HG03196 (cell line): ENCODE results near the gene NFIX.

Experiments used
- ATAC-seq: cut with Tn5 transposase; IDR thresholded peaks from one replicate; pipeline ENCODE4 v1.9.1; 2021; ENCODE audit not compliant: unreplicated experiment

Gene NFIX

DNA sequence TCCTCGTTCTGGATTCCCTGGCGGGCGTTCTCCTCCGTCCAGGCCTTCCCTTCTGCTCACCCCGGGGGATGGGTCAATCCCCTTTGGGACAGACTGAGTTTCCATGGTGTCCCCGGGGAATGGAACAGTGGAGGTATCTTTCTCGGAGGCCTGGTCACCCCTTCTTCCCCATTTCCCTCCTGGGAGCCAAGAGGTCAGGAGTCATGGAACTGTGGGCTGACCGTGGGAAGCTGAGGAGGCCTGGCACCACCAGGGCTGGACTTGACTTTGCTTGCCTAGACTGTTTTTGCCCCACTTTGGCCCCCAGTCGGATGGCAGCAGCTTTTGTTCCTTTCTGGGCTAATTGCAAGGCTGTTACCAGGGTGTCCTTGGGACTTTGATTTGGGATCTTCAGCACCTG, 124.8 kb downstream of the NFIX start:
- no peak for ATAC-seq

DNA sequence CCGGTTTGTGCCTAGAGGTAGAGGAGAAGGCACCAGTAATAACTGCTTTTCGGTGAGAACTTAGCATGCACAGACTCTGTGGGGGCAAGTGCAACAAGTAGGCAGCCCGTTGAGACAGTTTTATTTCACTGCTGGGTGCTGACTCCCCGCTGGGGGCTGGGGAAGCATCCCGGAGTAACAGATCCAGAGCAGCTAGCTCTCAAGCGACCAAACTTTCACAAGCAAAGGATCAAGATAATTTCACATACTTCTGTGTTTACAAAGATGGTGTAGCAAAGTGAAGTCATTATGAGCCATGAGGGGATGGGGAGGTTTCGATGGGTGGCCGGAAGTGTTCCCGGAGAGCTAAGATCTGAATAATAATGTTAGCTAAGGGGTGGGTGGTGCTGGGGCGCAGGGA, 125.5 kb downstream of the NFIX start:
- ATAC-seq = no peak

DNA sequence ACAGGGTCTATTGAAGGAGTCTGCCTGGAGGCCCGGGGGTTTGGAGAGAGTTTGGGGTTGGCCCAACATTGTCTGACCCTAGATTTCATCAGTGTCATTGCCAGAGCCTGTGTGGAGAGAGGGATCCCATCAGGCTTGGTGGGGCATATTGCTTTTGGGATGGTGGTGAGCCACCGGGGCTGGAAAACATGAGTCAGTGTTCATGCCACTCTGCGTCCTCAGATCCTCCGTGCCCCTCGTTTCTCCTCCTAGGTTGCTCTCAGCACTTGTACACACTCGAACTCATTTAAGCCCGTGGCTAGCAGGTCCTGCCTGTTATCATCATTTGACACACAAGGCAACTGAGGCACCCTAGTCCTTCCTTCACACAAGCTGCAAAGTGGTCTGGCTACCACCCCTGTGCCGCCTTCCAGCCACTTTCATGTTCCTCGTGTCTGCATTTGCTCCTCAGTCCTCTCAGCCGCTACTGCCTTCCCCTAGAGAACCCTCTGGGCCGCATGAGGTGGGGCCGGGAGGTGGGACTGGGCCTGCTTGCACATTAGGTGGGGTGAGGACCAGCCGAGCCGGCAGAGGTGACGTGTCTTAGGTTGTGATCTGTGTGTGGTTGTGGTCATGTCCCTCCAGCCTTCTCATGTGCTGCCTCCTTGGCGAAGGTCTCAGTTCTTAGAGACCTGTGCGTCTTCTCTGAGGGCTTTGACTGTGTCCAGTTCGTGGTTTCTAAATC, 126.4 kb downstream of the NFIX start:
- ATAC-seq = no peak

DNA sequence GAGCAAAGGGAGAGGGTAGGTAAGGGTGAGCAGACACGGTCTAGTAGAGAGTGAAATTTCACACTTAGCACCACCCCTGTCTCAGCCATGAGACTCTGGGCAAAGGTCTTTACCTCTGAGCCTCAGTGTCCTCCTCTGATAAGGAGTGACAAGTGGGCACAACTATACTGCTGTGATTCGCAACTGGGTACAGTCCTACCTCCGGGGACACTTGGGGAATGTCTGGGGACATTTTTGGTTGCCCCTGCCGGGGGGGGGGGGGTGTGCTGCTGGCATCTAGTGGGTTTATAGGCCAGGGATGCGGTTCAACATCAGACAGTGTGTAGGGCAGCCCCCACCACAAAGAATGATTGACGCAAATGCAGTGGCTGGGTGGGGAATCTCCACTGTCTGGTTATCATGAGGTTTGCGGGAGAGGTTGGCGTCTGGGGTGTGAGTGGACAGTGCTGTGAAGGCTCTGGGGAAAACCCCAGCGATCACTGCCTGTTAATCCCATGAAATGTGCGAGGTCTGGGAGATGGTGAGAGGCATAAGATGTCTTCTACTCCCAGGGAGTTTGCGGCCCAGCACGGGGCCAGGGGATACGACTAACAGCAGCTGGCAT, 127.1 kb downstream of the NFIX start:
- no peak for ATAC-seq

DNA sequence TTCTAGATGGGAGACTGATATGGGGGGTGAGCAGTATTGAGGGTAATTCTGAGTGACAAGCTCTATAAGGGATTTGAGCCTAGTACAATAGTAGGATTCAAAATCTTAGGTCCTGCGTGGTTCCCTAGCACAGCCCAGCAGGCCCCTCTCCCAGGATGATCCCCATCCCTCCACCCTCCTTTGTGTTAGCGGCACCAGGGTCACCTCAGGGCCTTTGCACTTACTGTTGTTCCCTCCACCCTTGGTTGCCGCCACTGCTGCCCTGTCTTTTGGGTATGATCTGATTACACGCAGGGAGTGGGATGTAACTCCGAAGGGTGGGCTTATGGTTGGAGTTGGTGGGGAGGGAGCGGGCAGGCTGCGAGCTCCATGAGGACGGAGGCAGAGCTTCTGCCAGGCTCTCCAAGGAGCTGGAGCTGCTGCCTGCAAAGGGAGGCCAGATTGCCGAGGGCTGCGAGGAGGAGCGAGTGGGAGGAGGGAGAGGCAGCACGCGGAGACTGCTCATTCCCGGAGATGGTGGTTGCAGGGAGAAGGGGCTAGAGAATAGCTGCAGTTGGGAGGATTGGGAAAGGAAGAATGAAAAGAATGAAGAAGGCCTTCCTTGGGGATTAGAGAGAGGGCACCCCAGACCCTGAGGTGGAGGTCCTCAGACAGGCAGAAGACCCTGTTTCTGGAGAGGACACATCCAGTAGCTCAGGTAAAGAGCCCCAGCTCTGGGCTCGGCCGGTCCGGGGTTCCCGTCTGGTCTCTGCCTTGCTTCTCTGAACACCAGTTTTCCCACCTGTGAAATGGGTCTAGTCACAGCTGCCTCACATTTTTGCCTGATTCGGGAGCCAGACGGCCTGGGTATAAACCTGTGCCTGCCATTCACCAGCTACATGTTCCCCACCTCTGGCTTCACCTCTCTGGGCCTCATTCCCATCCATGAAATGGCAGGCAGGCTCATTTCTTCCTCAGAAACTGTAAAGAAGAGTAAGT, 128.0 kb downstream of the NFIX start:
- ATAC-seq = no peak

DNA sequence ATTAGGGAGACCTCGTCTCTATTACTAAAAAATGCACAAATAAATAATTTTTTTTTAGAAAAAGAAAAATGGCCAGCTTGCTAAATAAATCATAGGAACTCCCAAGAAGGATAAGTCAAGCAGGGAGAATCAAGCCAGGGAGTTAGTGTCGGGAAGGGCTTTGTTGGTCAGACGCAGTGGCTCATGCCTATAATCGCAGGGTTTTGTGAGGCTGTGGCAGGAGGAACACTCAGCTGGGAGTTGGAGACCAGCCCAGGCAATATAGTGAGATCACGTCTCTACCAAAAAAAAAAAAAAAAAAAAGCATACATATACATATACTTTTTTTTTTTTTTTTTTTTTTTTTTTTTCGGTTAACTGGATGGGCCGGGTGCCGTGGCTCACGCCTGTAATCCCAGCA, 131.8 kb downstream of the NFIX start:
- no peak for ATAC-seq

DNA sequence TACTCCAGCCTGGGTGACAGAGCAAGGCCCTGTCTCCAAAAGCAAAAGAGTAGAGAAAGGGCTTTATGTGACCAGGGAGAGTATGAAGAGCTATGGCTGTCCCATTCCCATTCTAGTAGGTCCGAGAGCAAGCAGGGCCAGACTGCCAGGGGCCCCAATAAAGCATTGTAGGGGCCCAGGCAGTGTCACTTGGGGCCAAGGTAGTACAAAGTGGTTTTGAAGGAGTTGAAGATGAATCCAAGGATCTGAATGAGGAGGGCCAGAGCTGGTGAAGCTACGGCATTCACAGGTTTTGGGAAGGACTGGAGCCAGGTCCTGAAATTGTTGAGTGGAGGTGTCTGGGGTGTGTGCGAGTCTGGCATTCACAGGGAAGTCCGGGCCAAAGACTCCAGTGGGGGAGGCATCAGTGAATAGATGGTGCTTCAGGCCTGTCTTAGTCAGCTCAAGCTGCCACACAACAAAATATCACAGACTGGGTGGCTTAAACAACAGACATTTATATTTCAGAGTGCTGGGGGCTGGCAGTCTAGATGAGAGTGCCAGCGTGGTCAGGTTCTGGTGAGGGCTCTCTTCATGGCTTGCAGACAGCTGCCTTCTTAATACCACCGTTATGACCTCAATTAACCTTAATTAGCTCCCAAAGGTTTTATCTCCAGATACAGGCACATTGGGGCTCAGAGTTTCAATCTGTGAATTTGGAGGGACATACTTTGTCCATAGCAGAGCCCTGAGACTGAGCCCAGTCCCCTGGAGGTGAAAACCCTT, 132.7 kb downstream of the NFIX start:
- no peak for ATAC-seq

DNA sequence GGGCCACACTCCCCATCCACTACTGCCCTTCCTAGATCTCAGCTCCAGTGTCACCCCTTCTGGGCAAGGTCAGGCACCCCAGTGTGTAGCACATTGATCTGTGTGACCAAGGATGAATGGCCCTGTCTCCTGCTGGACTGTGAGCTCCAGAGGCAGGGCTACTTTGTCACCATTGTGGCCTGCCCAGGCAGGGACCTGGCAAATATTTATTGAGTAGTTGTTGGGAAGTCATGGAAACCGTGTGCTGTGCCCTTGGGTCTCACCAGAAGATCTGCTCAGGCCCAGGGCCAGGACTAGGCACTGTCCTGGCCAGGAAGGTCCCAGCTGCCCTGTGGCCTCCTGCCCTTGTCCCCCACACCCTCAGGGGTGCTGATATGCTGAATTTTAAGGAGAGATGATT, 133.3 kb downstream of the NFIX start:
- ATAC-seq = no peak

DNA sequence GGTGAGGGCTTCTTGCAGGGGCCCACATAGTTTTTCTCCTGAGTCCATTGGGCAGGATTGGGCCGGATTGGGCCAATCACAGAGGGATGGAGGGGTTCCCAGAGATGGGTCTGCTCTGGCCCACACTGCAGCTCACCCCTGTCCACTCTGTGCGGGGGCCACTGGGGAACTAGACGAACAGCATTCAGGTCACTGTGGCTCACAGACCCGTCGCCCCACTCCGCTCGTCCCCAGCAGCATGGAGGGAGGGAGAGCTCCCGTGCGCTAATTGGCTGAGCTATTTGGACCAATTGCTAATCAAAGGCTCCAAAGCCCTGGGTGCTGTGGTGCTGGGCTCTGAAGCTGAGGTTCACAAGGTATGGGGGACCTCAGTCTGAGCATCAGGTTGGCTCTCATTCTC, 134.1 kb downstream of the NFIX start:
- no peak for ATAC-seq

DNA sequence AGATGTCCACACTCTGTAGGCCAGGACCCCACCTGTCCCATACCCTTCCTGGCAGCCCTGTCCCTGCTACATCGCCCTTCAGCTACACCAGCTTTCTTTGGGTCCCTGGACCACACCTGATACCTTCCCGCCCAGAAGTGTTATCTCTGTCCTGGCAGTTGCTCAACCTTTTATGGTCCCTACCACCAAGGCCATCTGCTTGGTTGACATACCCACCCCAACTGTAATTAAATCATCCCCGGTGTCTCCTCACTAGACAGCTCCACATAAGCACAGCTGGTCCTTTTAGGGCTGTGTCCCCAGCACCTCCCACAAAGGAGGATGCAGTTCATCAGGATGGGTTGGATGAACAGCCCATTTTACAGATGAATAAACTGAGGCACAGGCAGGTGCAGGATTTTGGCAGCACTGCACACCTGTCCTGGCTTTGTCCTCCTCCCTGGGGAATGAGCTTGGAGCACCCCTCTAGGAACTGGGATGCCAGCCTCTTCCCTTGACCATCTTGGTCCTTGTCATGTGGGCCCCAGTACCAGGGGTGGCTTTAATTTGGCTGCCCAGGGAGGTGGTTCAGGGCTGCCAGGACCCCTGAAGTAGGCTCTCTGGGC, 135.7 kb downstream of the NFIX start:
- ATAC-seq = no peak

DNA sequence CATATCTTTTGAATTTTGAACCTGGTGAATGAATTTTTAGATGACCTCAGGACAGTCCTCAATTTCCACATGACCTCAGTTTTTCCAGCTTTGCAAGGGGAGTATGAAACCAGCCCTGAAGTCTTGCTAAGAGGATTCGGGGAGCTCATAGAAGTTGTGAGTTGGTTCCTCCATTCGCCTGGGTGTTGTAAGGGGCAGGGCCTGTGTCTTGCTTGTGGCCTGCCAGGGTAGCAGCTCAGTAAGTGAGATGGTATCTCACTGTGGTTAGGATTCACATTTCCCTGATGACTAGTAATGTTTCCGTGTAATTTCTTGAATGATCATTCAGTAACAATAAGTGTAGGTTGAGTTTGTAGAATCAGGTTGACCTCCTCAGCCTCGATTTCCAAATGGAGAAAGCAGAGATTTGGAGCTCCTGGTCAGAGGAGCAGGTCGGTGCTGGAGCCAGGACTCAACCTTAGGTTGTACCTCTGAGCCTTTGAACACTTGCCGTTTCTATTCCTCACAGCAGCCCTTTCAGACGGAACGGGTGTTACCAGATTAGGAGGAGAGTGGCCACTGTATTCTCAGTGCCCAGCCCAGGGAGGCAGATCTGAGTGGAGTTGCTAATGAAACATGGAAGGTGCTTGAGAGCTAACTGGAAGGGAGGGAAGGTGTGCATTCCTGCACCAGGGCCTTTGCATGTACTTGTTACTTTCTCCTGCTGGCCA, 137.4 kb downstream of the NFIX start:
- ATAC-seq = no peak

DNA sequence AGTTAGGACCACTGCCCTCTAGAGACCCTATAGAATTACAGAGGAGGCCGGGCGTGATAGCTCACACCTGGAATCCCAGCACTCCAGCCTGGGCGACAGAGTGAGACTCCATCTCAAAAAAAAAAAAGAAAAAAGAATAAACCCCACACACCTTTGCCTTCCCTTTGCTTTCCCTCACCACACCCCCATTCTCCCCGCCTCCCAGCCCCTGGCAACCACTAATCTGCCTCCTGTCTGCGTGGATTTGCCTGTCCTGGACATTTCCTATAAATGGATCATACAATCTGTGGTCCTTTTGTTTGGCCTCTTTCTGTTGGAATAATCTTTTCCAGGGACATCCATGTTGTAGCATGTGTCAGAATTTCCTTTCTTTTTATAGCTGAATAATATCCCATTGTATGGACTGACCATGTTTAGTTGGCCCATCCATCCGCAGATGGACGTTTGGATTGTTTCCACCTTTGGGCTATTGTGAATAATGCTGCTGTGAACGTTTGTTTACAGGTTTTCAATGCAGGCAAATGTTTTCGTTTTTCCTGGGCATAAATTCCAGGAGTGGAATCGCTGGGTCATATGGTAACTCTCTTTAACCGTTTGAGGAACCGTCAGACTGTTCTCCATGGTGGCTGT, 138.1 kb downstream of the NFIX start:
- no peak for ATAC-seq

DNA sequence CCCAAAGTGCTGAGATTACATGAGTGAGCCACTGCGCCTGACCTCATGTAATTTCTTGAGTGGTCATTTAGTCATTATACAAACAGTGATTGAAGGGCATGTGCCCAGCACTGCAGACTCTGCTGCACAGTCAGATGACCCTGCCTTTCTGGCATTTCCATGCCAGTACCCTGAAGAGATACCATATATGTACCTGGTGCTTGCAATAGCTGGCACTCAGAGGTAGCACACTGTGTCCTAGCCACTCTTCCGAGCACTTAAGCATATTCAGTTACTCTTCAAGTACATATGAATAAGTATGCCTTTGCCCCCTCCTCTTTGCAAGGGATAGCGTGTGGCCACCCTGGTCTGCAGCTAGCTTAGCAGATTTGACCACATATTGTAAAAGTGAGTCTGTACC, 139.4 kb downstream of the NFIX start:
- no peak for ATAC-seq

DNA sequence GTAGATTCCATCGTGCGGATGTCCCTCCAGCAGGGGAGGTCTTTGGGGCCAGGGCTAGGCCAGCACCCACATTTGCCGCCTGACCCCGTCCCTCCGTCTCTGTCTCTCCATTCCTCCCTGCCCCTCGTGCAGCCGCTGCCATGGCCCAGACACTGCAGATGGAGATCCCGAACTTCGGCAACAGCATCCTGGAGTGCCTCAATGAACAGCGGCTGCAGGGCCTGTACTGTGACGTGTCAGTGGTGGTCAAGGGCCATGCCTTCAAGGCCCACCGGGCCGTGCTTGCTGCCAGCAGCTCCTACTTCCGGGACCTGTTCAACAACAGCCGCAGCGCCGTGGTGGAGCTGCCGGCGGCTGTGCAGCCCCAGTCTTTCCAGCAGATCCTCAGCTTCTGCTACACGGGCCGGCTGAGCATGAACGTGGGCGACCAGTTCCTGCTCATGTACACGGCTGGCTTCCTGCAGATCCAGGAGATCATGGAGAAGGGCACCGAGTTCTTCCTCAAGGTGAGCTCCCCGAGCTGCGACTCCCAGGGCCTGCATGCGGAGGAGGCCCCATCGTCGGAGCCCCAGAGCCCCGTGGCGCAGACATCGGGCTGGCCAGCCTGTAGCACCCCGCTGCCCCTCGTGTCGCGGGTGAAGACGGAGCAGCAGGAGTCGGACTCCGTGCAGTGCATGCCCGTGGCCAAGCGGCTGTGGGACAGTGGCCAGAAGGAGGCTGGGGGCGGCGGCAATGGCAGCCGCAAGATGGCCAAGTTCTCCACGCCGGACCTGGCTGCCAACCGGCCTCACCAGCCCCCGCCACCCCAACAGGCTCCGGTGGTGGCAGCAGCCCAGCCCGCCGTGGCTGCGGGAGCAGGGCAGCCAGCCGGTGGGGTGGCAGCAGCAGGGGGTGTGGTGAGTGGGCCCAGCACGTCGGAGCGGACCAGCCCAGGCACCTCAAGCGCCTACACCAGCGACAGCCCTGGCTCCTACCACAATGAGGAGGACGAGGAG, 140.1 kb downstream of the NFIX start:
- ATAC-seq = no peak

DNA sequence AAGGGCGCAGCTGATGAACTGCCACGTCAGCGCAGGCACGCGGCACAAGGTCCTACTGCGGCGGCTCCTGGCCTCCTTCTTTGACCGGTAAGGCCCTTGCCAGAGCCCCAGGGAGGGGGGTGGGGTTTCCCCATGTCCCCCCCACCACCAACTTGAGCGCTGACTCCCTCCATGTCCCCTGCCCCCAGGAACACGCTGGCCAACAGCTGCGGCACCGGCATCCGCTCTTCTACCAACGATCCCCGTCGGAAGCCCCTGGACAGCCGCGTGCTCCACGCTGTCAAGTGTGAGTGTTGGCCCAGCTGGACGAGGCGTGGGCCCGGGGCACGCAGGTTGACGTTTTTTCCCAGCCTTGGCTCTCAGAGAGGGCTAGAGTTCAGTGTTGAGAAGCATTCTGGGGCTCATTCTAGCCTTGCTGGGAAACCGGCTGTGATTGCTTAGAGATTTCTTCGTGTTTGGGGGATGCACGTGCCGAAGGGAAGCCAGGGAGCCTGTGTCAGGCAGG, 142.1 kb downstream of the NFIX start:
- no peak for ATAC-seq

DNA sequence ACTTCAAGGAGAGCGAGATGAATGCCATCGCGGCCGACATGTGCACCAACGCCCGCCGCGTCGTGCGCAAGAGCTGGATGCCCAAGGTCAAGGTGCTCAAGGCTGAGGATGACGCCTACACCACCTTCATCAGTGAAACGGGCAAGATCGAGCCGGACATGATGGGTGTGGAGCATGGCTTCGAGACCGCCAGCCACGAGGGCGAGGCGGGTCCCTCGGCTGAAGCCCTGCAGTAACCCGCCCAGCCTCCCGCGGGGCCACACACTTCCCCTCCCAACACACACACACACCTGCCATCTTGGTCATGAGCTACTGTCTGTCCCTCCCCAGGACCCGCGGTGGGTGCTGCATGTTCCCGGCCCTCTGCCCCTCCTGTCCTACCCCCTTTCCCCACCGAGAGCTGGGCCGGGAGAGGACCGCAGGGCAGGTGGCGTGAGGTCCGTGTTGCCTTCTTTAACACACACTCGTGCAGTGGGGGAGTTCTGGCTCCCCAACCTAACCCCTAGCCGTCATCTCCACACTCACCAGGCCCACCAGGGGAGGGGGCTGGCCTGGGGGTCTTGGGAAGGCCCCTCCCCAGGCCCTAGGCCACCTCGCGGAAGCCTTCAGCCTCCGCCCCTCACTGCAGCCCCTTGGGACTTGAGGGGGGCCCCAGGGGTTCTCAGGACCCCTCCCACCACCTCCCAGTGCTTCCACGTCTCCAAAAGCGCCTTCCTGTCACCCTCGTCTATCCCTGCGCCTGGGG, 143.1 kb downstream of the NFIX start:
- ATAC-seq = no peak

DNA sequence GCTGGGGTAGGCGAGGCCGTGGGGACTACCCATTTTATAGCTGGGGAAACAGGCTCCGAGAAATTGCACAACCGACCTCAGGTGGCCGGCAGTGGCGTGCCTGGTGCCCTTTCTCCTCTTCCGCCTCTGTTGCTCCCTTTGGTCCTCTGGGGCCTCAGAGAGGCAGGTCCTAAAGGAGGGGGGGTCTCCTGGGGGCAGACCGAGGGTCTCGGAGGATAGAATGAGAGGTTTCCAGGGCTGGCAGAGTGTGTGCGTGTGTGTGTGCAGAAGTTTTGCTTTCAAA, 143.6 kb downstream of the NFIX start:
- no peak for ATAC-seq
